Activated CD4-positive, alpha-beta T cell treated with anti-CD3 and anti-CD28 coated beads, Interleukin-2, amount 50 U/mL, for 48 hours (primary cell): ENCODE results near the gene TMUB1.
A peak's percentile ranks its signal among the peaks of the same experiment; 100 is the strongest.

ENCODE experiments used
- DNase-seq, 2 experiments: peaks; one replicate each; pipeline ENCODE4 v3.0.0-alpha.2; 2020

Gene TMUB1

GRCh38 chr7:151083071-151083823 lies at the start of gene TMUB1:
Gene TMUB1, minus strand, starts transcription at chr7:151083493. Its CDS starts 930 bp downstream, at chr7:151082563.
- DNase-seq = peak; percentile 85 to 87

GRCh38 chr7:151132461-151133205 lies 49.3 kb upstream of the TMUB1 start:
- no peak for DNase-seq

- no peak for DNase-seq
Observed at GRCh38 chr7:151131592-151132293, 48.5 kb upstream of the TMUB1 start.

GRCh38 chr7:151131224-151131591 lies 47.9 kb upstream of the TMUB1 start:
- no peak for DNase-seq

- no peak for DNase-seq
Observed at GRCh38 chr7:151130741-151131157, 47.5 kb upstream of the TMUB1 start.

- DNase-seq = no peak
Observed at GRCh38 chr7:151129960-151130591, 46.8 kb upstream of the TMUB1 start.

- no peak for DNase-seq
Observed at GRCh38 chr7:151129117-151129959, 46.0 kb upstream of the TMUB1 start.

- DNase-seq = no peak
Observed at GRCh38 chr7:151128716-151129115, 45.4 kb upstream of the TMUB1 start.

GRCh38 chr7:151128144-151128543 lies 44.9 kb upstream of the TMUB1 start:
- no peak for DNase-seq

- DNase-seq = no peak
Observed at GRCh38 chr7:151126491-151127137, 43.3 kb upstream of the TMUB1 start.

- no peak for DNase-seq
Observed at GRCh38 chr7:151125846-151126481, 42.7 kb upstream of the TMUB1 start.

- no peak for DNase-seq
Observed at GRCh38 chr7:151125470-151125845, 42.2 kb upstream of the TMUB1 start.

GRCh38 chr7:151124899-151125399 lies 41.7 kb upstream of the TMUB1 start:
- no peak for DNase-seq

- DNase-seq = no peak
Observed at GRCh38 chr7:151124481-151124880, 41.2 kb upstream of the TMUB1 start.

- DNase-seq = peak; percentile 83 to 85
Observed at GRCh38 chr7:151123822-151124464, 40.6 kb upstream of the TMUB1 start.

- DNase-seq = no peak
Observed at GRCh38 chr7:151123158-151123821, 40.0 kb upstream of the TMUB1 start.

- DNase-seq = no peak
Observed at GRCh38 chr7:151122796-151123157, 39.5 kb upstream of the TMUB1 start.

GRCh38 chr7:151122276-151122675 lies 39.0 kb upstream of the TMUB1 start:
- no peak for DNase-seq

GRCh38 chr7:151121380-151122170 lies 38.3 kb upstream of the TMUB1 start:
- DNase-seq = no peak
